GM12875 (cell line): ENCODE measurements around the gene DIAPH3.

Source experiments
- H3K4me3 ChIP-seq: one replicate; pipeline ENCODE4 v1.5.1; 2011; ENCODE audit warnings: low read depth, low read length, control low read depth
- CTCF ChIP-seq: IDR thresholded peaks from 2 replicates; pipeline ENCODE4 v1.5.1; 2011; ENCODE audit warnings: low read depth, mild to moderate bottlenecking, control low read depth, inconsistent platforms, low read length, moderate library complexity, borderline replicate concordance; ENCODE audit not compliant: insufficient read depth

Gene DIAPH3

GRCh38 chr13:59906413-59907049 lies 257.2 kb downstream of the DIAPH3 start:
- peak; percentile 46; the same call in 1 of the 2 replicates for TF ChIP-seq CTCF
- H3K4me3 ChIP-seq, result no peak overlapping the region

- no peak overlapping the region for H3K4me3 ChIP-seq
- TF ChIP-seq CTCF, result no peak
Observed at GRCh38 chr13:59901191-59901590, 262.5 kb downstream of the DIAPH3 start.

GRCh38 chr13:59898066-59898465 lies 265.7 kb downstream of the DIAPH3 start:
- no peak for TF ChIP-seq CTCF

GRCh38 chr13:59893266-59893665 lies 270.5 kb downstream of the DIAPH3 start:
- no peak for TF ChIP-seq CTCF
- H3K4me3 ChIP-seq, result no peak overlapping the region

More at GRCh38 chr13:59898066-59898465, 265.7 kb downstream of the DIAPH3 start:
- H3K4me3 ChIP-seq, result no peak overlapping the region

GRCh38 chr13:59891053-59891452 lies 272.7 kb downstream of the DIAPH3 start:
- no peak for TF ChIP-seq CTCF

GRCh38 chr13:59890054-59890453 lies 273.7 kb downstream of the DIAPH3 start:
- no peak overlapping the region for H3K4me3 ChIP-seq
- TF ChIP-seq CTCF, result no peak

More at GRCh38 chr13:59891053-59891452, 272.7 kb downstream of the DIAPH3 start:
- no peak overlapping the region for H3K4me3 ChIP-seq

- H3K4me3 ChIP-seq, result no peak overlapping the region
- TF ChIP-seq CTCF, result no peak
Observed at GRCh38 chr13:59888408-59888807, 275.3 kb downstream of the DIAPH3 start.
